ENCODE results near the gene GGACT.
"Not testable (repeated sequence)": the region's sequence is repeated elsewhere in the genome, so short reads cannot be mapped to it uniquely, and the experiment has no call there.

Gene GGACT

DNA sequence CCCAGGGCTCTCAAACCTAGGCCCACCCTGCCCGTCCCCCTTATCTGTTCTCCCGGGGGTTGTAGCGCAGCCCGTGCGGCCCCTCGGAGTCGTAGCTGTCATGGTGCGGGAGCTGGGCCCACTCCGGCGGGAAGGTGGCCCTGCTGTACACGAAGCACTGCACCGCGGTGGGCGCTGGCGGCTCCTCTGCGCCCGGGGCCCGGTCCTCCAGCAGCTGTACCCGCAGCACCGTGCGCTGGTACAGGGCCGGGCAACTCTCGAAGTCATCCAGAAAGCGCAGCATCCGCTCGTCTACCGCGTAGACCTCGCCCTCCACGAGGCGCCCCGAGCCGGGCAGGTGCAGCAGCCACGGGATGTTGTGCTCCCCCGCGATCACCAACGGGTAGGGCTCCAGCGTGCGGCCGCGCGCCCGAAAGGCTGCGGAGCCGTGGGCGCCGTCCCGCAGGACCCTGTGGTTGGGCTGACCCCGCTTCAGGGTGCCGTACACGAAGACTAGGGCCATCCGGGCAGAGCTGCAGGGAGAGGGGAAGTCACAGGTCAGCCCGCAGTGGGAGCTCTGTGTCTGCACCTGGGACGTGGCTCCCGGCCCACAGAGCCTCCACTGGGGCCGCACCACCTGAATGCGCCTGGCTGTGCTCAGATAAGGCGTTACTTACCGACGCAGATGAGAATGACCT is 56.4 kb downstream of the GGACT start:
- FAIRE-seq = no peak
- no peak for DNase-seq (ENCODE audit: low spot score)

DNA sequence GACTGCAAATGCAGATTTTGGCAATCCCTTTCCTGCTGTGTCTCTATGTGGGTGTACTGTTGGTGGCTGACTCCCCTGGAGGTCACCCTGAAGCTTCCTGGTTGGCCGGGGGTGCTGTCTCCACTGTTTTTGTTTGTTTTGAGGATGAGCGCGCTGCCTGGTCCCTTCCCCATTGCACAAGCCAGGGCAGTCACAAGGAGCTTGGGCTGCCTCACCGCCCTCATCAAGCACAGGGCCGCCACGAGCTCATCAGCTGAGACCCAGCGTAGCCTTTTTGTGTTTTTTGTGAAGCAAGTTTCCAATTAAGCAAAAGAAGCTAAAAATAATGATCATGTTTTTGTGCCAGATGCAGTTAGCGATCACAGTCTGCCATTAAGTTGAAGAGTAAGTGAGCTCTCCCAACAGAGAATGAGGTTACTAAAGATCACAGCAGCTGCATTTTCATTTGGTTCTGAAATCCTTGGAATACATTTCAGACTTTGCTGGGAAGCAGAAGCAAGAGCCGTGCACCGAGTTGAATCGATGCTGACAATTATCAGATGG is 57.8 kb downstream of the GGACT start:
- DNase-seq (ENCODE audit: low spot score) (no peak), FAIRE-seq (no peak)

DNA sequence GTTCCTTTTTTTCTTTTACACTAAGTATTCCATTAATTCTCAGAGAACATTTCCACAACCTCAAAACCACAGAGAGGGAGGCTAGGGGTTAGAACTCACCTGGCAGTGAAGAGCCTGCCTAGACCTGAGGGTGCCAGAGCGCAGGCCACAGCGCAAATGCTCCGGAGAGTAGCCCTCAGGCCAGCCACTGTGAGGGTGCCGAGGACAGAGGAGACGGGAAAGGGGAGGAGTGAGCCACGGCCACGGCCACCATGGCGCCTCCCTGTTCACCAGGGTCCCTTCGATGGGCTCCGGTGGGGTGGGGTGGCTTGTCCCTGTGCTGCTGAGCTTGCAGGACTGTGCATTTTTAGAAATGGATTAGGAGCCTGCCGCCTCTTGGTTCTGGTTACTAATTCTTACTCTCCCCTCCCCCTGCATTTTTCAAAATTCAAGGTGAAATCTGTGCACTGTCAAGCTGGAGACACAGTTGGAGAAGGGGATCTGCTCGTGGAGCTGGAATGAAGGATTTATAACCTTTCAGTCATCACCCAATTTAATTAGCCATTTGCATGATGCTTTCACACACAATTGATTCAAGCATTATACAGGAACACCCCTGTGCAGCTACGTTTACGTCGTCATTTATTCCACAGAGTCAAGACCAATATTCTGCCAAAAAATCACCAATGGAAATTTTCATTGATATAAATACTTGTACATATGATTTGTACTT is 58.8 kb downstream of the GGACT start:
- DNase-seq (ENCODE audit: low spot score) (no peak), FAIRE-seq (no peak)

GRCh38 chr13:100528820-100529219 is 59.8 kb downstream of the GGACT start:
- FAIRE-seq (no peak), DNase-seq (ENCODE audit: low spot score) (no peak)

DNA sequence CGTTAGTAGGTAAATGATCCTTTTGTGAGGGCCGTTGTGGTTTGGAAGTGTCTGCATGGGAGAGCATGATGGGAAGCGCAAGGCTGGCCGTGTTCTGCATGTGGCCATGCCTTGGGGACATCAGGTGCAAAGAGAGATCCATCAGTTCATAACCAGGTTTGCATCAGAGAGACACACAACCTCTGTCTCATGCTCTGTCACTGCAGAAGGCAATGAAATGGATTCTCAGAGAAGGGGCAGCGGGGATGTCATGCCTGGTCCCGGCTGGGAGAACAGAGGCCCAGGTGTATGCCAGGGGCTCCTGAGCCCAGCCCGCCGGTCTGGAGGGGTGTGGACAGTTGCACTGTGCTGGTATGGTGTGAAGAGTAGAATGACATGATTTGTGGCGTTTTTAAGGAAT is 60.2 kb downstream of the GGACT start:
- FAIRE-seq (no peak), DNase-seq (ENCODE audit: low spot score) (no peak)

GRCh38 chr13:100527644-100528043 is 60.9 kb downstream of the GGACT start:
- FAIRE-seq (no peak), DNase-seq (ENCODE audit: low spot score) (no peak)

DNA sequence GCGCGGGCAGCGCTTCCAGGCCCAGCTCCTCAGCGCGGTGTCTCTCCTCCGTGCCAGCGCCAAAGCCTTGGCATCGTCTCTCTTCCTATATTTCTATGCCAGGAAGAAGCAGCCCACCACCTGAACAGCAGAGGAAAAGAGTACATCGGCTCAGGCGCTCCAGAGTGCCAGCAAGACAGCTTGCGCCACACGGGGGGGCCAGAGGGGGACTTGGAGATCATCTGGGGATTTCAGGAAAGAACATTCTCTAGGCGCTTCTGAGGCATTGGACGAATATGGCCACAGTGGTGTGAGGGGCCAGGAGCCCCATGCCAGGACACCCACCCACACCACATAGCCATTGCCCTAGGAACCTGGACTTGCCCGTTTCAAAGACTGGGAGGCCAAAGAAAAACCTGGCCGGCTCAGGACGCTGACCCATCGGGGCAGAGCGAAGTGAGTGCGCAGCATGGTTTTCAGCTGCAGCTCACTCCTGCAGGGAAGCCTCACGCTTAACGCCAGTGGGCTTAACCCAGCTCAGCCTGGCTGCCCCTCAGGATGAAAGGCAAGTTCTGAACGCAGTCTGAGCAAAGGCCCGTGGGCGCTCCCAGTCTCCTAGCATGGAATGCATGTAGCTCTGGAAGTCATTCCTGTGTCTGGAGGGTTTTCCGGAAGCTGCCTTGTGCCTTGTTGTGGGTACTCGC is 62.1 kb downstream of the GGACT start:
- FAIRE-seq (no peak), DNase-seq (ENCODE audit: low spot score) (no peak)

GRCh38 chr13:100525453-100526317 is 62.9 kb downstream of the GGACT start:
- DNase-seq (ENCODE audit: low spot score) = no peak
- no peak for FAIRE-seq

DNA sequence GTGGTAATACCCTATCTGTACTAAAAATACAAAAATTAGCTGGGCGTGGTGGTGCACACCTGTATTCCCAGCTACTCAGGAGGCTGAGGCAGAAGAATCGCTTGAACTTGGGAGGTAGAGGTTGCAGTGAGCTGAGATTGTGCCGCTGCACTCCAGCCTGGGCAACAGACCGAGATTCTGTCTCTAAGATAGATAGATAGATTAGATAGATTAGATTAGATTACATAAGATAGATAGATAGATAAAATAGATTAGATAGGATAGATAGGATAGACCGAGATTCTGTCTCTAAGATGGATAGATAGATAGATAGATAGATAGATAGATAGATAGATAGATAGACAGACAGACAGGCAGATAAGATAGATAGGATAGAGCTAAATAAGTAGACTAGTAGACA is 63.9 kb downstream of the GGACT start:
- DNase-seq (ENCODE audit: low spot score); FAIRE-seq: not testable (repeated sequence)

GRCh38 chr13:100523981-100524386 is 64.6 kb downstream of the GGACT start:
- no peak for DNase-seq (ENCODE audit: low spot score)
- FAIRE-seq = no peak

DNA sequence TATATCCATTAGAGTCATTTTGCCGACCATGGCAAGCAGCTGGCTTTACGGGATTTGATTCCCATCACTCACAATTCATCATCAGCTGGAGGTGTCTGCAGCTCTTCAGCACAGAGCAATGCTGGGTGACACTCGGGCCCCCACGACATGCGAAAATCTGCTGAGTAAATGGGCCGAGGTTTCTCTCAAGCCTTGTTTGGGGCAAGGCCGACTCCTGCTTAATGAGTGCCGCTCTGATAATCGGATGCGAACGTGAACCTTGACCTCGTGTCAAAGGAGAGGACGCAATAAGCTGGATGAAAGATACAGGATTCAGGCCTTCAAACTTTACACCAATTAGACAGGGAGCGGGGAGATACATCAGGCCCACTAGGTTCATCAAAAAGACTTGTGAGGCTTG is 65.2 kb downstream of the GGACT start:
- DNase-seq (ENCODE audit: low spot score) (no peak), FAIRE-seq (no peak)

GRCh38 chr13:100522618-100523309 is 65.8 kb downstream of the GGACT start:
- no peak for FAIRE-seq

GRCh38 chr13:100521851-100522617 is 66.6 kb downstream of the GGACT start:
- no peak for FAIRE-seq
- DNase-seq (ENCODE audit: low spot score) = no peak

More at GRCh38 chr13:100522618-100523309, 65.8 kb downstream of the GGACT start:
- no peak for DNase-seq (ENCODE audit: low spot score)

- DNase-seq (ENCODE audit: low spot score) = no peak
- FAIRE-seq = no peak
Observed at GRCh38 chr13:100520936-100521850, 67.4 kb downstream of the GGACT start.

DNA sequence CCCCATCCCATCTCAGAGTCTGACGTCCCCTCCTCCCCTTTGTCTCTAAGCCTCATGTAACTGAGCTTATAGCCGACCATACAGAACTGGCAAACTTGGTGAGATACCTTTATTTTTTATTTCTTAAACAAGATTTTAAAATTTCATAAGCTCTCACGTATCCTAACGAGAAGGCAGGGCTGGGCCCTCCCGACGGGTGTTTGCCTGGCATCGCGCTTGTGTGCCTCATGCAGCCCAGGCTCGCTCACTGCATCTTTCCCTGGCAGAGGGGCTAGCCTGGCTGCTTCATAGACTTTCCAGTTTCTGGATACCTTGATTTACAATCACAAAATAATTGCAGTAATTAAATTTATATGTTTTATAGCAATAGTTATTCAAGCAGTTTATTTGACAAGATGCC is 69.0 kb downstream of the GGACT start:
- no peak for FAIRE-seq
- DNase-seq (ENCODE audit: low spot score) = no peak

DNA sequence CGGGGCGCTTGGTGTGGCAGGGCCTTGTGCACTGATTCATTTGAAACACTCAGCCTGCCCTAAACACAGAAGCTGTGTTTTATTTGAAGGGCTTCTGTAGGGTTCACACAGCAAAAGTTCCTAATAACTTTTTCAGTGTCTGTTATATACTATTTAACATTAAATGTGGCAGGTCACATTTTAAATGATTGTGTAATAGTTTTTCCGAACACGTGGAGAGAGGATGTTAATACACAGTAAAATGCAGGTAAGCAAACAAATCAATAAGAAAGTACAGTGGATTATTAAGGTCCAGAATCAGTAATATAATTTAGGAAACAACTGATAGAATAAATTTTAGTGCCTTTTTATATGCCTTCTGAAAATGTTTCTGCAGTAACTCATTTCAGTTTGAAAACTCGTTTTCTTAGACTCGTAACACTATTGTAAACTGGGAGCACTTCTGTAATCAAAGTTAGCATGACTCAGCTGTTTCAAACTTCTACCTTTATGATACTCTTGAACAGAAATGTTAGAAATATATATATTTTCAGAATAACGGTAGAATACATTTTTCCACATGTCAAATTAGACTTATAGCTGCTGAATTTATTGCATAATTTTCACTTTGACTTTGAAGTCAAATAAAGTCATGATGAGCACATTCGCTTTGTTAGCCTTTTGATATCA is 70.1 kb downstream of the GGACT start:
- FAIRE-seq = no peak
- DNase-seq (ENCODE audit: low spot score) = no peak

DNA sequence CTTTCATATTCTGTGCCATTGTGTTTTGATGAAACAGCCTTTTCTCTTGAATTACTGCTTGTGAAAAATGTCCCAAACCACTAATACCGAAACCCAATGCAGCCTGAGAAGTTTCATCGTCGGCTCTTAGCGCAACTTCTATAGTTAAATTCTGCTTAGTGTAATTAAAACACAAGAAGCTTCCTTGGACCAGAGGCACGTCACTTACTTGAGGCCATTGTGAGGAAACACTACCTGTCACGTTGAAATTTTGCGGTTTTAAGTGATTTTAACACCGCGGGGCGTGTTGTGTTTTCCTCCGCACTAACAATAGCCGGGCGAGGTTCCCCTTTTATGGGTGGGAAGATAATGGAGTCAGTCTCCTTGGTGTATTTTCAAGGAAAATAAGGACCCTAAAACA is 70.9 kb downstream of the GGACT start:
- FAIRE-seq (no peak), DNase-seq (ENCODE audit: low spot score) (no peak)

GRCh38 chr13:100517135-100517534 is 71.5 kb downstream of the GGACT start:
- DNase-seq (ENCODE audit: low spot score) (no peak), FAIRE-seq (no peak)
